NCI-H345 (cell line): ENCODE data around the gene ZNF532.
A peak's percentile ranks its signal among the peaks of the same experiment; 100 is the strongest.
"Not testable (repeated sequence)": the region's sequence is repeated elsewhere in the genome, so short reads cannot be mapped to it uniquely, and the experiment has no call there.

ENCODE experiments used
- DNase-seq: peaks from one replicate; lab custom pipeline; 2025; lab: John Stamatoyannopoulos, UW

Gene ZNF532

GRCh38 chr18:58864146-58865032 is at the start of gene ZNF532:
TSS of gene ZNF532 (plus strand) at chr18:58864877. CDS start in a region left out here.
- DNase-seq, result peak; percentile 82

GRCh38 chr18:58819051-58819450 is 45.6 kb upstream of the ZNF532 start:
- no peak for DNase-seq

GRCh38 chr18:58820251-58820650 is 44.4 kb upstream of the ZNF532 start:
- DNase-seq, result no peak

GRCh38 chr18:58822944-58823343 is 41.7 kb upstream of the ZNF532 start:
- DNase-seq, result no peak

GRCh38 chr18:58823412-58823811 is 41.3 kb upstream of the ZNF532 start:
- no peak for DNase-seq

- not testable (repeated sequence) for DNase-seq
These were observed 37.8 kb upstream of the ZNF532 start for GRCh38 chr18:58826926-58827325.

- DNase-seq, result no peak
These were observed 37.2 kb upstream of the ZNF532 start for GRCh38 chr18:58827428-58827827.

- no peak for DNase-seq
These were observed 36.8 kb upstream of the ZNF532 start for GRCh38 chr18:58827886-58828285.

- no peak for DNase-seq
These were observed 36.1 kb upstream of the ZNF532 start for GRCh38 chr18:58828399-58829121.

- DNase-seq, result no peak
These were observed 35.4 kb upstream of the ZNF532 start for GRCh38 chr18:58829263-58829662.

GRCh38 chr18:58829886-58830285 is 34.8 kb upstream of the ZNF532 start:
- not testable (repeated sequence) for DNase-seq

- no peak for DNase-seq
These were observed 33.1 kb upstream of the ZNF532 start for GRCh38 chr18:58831606-58832005.

- DNase-seq, result no peak
These were observed 26.4 kb upstream of the ZNF532 start for GRCh38 chr18:58838165-58838860.

- DNase-seq, result no peak
These were observed 25.7 kb upstream of the ZNF532 start for GRCh38 chr18:58838946-58839345.

- DNase-seq, result no peak
These were observed 21.5 kb upstream of the ZNF532 start for GRCh38 chr18:58842978-58843687.

- DNase-seq, result no peak
These were observed 21.0 kb upstream of the ZNF532 start for GRCh38 chr18:58843688-58844035.

- DNase-seq, result no peak
These were observed 19.8 kb upstream of the ZNF532 start for GRCh38 chr18:58844871-58845270.

- DNase-seq, result no peak
These were observed 18.6 kb upstream of the ZNF532 start for GRCh38 chr18:58845928-58846724.

GRCh38 chr18:58847383-58848071 is 17.1 kb upstream of the ZNF532 start:
- DNase-seq, result no peak

- no peak for DNase-seq
These were observed 16.0 kb upstream of the ZNF532 start for GRCh38 chr18:58848685-58849084.
